GM19025 (cell line): ENCODE results near the gene MCFD2.
"Not testable (repeated sequence)": the region's sequence is repeated elsewhere in the genome, so short reads cannot be mapped to it uniquely, and the experiment has no call there.

Experiments
- ATAC-seq: cut with Tn5 transposase; IDR thresholded peaks from one replicate; pipeline ENCODE4 v1.9.1; 2021; ENCODE audit warnings: mild to moderate bottlenecking, low read depth, moderate library complexity; ENCODE audit not compliant: unreplicated experiment

Gene MCFD2

GRCh38 chr2:46875962-46876689, 39.5 kb downstream of the MCFD2 start:
- not testable (repeated sequence) for ATAC-seq

GRCh38 chr2:46875226-46875899, 40.2 kb downstream of the MCFD2 start:
- no peak for ATAC-seq

GRCh38 chr2:46874236-46874929, 41.2 kb downstream of the MCFD2 start:
- no peak for ATAC-seq

GRCh38 chr2:46873604-46874068, 42.0 kb downstream of the MCFD2 start:
- ATAC-seq: no peak

- ATAC-seq: no peak
Measured at GRCh38 chr2:46872902-46873603, 42.6 kb downstream of the MCFD2 start.

- ATAC-seq: no peak
Measured at GRCh38 chr2:46871976-46872381, 43.6 kb downstream of the MCFD2 start.

GRCh38 chr2:46870051-46870839, 45.4 kb downstream of the MCFD2 start:
- ATAC-seq: no peak

GRCh38 chr2:46869621-46870020, 46.0 kb downstream of the MCFD2 start:
- no peak for ATAC-seq

GRCh38 chr2:46866770-46867246, 48.8 kb downstream of the MCFD2 start:
- ATAC-seq: no peak

- no peak for ATAC-seq
Measured at GRCh38 chr2:46865181-46865970, 50.2 kb downstream of the MCFD2 start.

- ATAC-seq: no peak
Measured at GRCh38 chr2:46863882-46864281, 51.7 kb downstream of the MCFD2 start.

GRCh38 chr2:46862514-46862913, 53.1 kb downstream of the MCFD2 start:
- no peak for ATAC-seq

- ATAC-seq: no peak
Measured at GRCh38 chr2:46861916-46862315, 53.7 kb downstream of the MCFD2 start.

- no peak for ATAC-seq
Measured at GRCh38 chr2:46859482-46859881, 56.1 kb downstream of the MCFD2 start.

- no peak for ATAC-seq
Measured at GRCh38 chr2:46858702-46859090, 56.9 kb downstream of the MCFD2 start.

GRCh38 chr2:46857871-46858701, 57.5 kb downstream of the MCFD2 start:
- no peak for ATAC-seq

GRCh38 chr2:46856336-46856735, 59.3 kb downstream of the MCFD2 start:
- no peak for ATAC-seq

- ATAC-seq: no peak
Measured at GRCh38 chr2:46855805-46856204, 59.8 kb downstream of the MCFD2 start.
